HUES64 (cell line): ENCODE results near the gene SEMA6A. TPM values are rescaled to one million over a fixed set of nuclear protein-coding genes. Genes with fewer than 3 reads are reported as not detected.
A peak's percentile ranks its signal among the peaks of the same experiment; 100 is the strongest.

ENCODE experiments used
- H3K27ac ChIP-seq: 2 replicates; pipeline ENCODE4 v1.7.0; 2013; ENCODE audit warnings: low read depth, low read length, inconsistent platforms
- H3K27me3 ChIP-seq: 2 replicates; pipeline ENCODE4 v1.6.1; 2013; ENCODE audit warnings: mild to moderate bottlenecking, low read length; ENCODE audit not compliant: insufficient read depth
- H3K36me3 ChIP-seq: 2 replicates; pipeline ENCODE4 v1.6.1; 2013; ENCODE audit warnings: mild to moderate bottlenecking, low read length; ENCODE audit not compliant: insufficient read depth
- H3K4me1 ChIP-seq: 2 replicates; pipeline ENCODE4 v1.6.1; 2013; ENCODE audit warnings: mild to moderate bottlenecking, low read length, moderate library complexity; ENCODE audit not compliant: insufficient read depth
- H3K4me3 ChIP-seq: 2 replicates; pipeline ENCODE4 v1.5.1; 2013; ENCODE audit warnings: mild to moderate bottlenecking, low read length, moderate library complexity
- H3K9ac ChIP-seq: 2 replicates; pipeline ENCODE4 v1.6.1; 2013; ENCODE audit warnings: mild to moderate bottlenecking, low read depth, low read length
- H3K9me3 ChIP-seq: 2 replicates; pipeline ENCODE4 v1.6.1; 2013; ENCODE audit warnings: low read depth, low read length; ENCODE audit not compliant: insufficient read depth
- WGBS: fragments of 150-250, 120-280 bp; methylation state at CpG from one replicate; pipeline ENCODE4 v1.1.7; 2013; ENCODE audit warnings: missing lambda C conversion rate; 5-methylcytosine and 5-hydroxymethylcytosine counted together
- polyA plus RNA-seq, 2 experiments: library from polyadenylated mRNA; stranded (reverse); fragments of 50-300 nt; gene quantifications; one replicate each; pipeline ENCODE4 v1.2.3, GENCODE V29; 2013

The SEMA6A gene, protein sequence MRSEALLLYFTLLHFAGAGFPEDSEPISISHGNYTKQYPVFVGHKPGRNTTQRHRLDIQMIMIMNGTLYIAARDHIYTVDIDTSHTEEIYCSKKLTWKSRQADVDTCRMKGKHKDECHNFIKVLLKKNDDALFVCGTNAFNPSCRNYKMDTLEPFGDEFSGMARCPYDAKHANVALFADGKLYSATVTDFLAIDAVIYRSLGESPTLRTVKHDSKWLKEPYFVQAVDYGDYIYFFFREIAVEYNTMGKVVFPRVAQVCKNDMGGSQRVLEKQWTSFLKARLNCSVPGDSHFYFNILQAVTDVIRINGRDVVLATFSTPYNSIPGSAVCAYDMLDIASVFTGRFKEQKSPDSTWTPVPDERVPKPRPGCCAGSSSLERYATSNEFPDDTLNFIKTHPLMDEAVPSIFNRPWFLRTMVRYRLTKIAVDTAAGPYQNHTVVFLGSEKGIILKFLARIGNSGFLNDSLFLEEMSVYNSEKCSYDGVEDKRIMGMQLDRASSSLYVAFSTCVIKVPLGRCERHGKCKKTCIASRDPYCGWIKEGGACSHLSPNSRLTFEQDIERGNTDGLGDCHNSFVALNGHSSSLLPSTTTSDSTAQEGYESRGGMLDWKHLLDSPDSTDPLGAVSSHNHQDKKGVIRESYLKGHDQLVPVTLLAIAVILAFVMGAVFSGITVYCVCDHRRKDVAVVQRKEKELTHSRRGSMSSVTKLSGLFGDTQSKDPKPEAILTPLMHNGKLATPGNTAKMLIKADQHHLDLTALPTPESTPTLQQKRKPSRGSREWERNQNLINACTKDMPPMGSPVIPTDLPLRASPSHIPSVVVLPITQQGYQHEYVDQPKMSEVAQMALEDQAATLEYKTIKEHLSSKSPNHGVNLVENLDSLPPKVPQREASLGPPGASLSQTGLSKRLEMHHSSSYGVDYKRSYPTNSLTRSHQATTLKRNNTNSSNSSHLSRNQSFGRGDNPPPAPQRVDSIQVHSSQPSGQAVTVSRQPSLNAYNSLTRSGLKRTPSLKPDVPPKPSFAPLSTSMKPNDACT
- polyA plus RNA-seq (2013, experiment 1 of 2) = 146 TPM
- polyA plus RNA-seq (2013, experiment 2 of 2) = 175 TPM

DNA sequence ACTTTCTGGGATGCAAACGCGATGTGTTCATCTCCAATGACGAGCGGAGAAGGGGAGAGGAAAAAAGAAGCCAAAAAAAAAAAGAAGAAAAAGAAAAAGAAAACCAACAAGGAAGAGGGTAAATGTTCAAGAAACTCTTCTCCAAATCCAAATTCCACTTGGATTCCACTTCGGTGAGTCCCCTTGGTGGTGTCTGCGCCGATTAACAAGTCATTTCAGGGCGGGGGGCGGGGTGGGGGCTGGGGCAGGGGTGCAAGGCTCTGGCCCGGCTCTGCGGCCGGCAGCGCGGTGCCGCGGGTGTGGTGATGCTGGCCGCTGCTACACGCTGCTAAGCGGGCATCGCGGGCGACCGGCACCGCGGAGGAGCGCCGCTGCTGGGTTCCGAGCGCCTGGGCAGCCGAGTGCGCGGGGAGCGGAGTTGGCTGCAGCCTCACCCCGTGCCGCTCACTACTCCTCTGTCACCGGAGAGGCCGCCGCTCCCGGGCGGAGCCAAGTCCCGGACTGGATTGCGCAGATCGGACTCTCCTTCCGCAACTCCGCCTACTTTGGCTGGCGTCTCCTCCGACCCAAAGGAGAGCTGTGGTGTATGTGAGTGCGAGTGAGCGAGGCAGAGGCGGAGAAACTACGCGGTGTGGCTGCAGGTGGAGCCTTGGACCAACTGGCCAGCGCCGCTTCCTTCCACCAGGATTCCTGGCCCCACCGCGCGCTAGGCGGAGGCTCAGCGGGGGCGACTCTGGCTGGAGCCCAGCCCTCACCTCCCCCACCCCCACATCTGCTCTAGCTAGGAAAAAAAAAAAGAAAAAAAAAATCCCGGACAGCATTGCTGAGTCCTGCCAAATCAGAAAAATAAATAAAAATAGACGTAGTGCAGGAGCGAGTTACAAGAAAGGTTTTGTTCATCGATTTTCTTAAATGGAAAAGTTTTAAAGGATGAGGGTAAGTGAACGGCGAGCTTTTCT is at the start of gene SEMA6A:
Gene SEMA6A, minus strand, starts transcription at position 457 of the 959 bp plus-strand sequence. CDS start 69,879 bp downstream, outside the sequence.
- WGBS = under 1% methylated on average over 66 of the region's 66 CpGs
- peak within 1 kb of the TSS; percentile 95 for H3K4me3 ChIP-seq
- peaks cover 40% of the 10 kb centered on the region for H3K4me1 ChIP-seq
- H3K27me3 ChIP-seq = no peaks in the 10 kb centered on the region
- H3K9ac ChIP-seq = peak within 1 kb of the TSS; percentile 91
- H3K27ac ChIP-seq = peak within 1 kb of the TSS; percentile 90
- H3K9me3 ChIP-seq = no peaks in the 10 kb centered on the region
- H3K36me3 ChIP-seq = peaks cover 21% of the 10 kb centered on the region

DNA sequence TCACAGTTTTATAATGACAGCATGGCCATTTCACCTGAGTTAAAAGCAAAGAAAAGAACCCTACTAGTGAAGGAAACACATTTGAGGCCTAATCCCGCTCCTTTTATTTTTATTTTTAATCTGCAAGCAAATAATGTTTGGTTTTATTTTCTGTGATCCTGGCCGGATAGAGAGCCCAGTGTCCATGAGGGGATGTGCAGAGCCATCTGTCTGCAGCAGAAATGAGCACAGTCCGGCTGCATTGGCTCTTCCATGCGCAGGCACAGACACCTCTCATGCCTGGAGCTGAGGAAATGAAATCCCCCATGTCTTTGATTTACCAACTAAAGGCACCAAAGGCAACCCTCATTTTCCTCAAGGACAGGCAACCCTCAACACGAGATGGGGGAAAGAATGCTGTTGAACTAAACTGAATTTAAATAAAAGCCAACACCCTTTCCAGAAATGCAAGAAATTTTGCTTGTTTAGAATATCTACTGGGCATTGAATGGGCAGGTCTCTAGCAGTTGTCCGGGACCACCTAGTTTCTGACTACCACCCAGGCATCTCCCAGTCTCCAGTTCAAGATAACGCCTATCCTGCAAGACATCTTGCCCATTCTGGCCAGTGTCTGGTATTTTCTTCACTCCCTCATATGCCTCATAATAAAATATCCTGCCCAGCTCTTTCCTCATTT is 47.9 kb upstream of the SEMA6A start:
- 94% methylated on average over 7 of the region's 7 CpGs for WGBS
- H3K9ac ChIP-seq = no peak overlapping the region
- no peaks in the 10 kb centered on the region for H3K27me3 ChIP-seq
- H3K27ac ChIP-seq = no peak overlapping the region
- peaks cover 17% of the 10 kb centered on the region for H3K4me1 ChIP-seq
- no peak overlapping the region for H3K4me3 ChIP-seq
- no peaks in the 10 kb centered on the region for H3K9me3 ChIP-seq
- no peaks in the 10 kb centered on the region for H3K36me3 ChIP-seq

DNA sequence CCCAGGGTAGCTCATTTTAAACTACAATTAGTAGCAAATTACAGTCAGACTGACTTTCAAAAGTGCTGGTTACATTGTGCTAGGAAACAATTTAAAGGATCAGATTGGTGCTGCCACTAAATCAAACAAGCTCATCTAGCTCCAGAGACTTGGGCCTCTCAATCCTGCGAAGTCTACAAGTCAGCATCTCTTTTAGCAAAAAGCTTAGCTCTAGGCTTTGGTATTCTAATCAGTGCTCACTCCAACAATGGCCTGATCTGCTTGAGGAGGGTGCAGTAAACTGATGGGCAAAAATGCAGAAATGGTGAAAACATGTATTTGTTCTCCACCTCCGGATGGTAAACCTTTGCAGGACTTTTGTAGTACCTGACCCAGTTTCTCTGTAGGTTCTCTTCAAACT is 47.0 kb upstream of the SEMA6A start:
- Histone ChIP-seq H3K36me3 (no peaks in the 10 kb centered on the region), H3K9me3 (no peaks in the 10 kb centered on the region), H3K4me3 (no peak overlapping the region), H3K27ac (no peak overlapping the region), H3K4me1 (peaks cover 17% of the 10 kb centered on the region), H3K9ac (no peak overlapping the region), H3K27me3 (no peaks in the 10 kb centered on the region)
- WGBS = 64% methylated on average over 2 of the region's 2 CpGs

DNA sequence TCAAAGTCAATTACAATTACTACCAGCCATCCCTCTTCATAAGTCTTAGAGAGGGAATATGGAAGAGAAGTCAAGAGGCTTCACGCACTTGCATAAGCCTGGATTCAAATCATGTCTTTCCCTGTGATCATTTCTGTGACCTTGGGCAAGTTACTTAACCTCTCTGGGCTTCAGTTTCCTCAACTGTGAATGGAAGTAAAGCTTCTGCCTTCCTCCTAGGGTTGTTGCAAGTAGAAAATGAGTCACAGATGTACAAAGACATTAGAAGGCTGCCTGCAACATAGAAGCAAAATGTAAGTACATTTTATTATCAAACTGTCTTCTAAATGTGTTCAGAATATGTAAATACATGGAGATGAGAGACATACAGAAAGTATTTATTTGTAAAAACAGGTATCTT is 42.3 kb upstream of the SEMA6A start:
- H3K27ac ChIP-seq = no peak overlapping the region
- H3K9me3 ChIP-seq = no peaks in the 10 kb centered on the region
- H3K9ac ChIP-seq = no peak overlapping the region
- no peaks in the 10 kb centered on the region for H3K27me3 ChIP-seq
- H3K4me1 ChIP-seq = peaks cover 12% of the 10 kb centered on the region
- 100% methylated on average over 1 of the region's 1 CpG for WGBS
- H3K4me3 ChIP-seq = no peak overlapping the region
- no peaks in the 10 kb centered on the region for H3K36me3 ChIP-seq

DNA sequence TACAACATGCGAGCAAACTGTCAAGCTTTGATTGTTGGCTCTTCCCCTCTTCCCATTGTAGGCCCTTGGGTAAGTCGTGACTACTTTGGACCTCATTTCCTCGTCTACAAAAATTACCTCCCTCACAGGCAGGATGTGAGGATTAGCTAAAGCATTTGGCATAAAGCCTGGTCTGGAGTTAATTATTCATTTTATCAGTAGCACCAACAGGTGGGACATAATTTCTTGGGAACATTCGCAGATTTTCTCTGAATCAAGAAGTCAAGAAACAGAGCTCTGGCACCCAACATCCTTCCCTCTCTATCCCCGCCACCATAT is 39.9 kb upstream of the SEMA6A start:
- 92% methylated on average over 4 of the region's 5 CpGs for WGBS
- no peak overlapping the region for H3K4me3 ChIP-seq
- no peak overlapping the region for H3K9ac ChIP-seq
- no peaks in the 10 kb centered on the region for H3K9me3 ChIP-seq
- no peaks in the 10 kb centered on the region for H3K36me3 ChIP-seq
- peaks cover 4% of the 10 kb centered on the region; the same call in 1 of the 2 replicates for H3K4me1 ChIP-seq
- no peak overlapping the region for H3K27ac ChIP-seq
- no peaks in the 10 kb centered on the region for H3K27me3 ChIP-seq

DNA sequence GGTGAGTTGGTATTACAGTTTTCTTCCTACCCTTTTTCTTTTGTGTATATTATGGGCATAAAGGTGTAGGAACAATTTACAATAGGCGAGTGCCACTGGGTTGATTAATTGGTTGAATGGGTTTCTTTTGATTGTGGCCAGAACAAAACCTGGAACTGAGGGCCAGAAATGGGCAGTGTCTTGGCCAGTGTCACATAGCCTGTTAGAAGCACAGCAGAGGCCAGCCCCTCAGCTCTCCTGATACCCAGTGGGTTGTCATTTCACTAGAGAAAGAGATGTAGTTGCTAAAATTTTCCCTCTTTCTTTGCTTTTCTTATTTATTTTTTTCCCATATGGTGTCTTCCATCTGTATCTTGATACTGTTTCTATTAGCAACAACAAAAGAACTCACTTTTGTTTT is 38.8 kb upstream of the SEMA6A start:
- Histone ChIP-seq H3K9me3 (no peaks in the 10 kb centered on the region), H3K27ac (no peak overlapping the region), H3K27me3 (no peaks in the 10 kb centered on the region), H3K4me3 (no peak overlapping the region), H3K4me1 (peaks cover 4% of the 10 kb centered on the region; the same call in 1 of the 2 replicates), H3K36me3 (no peaks in the 10 kb centered on the region), H3K9ac (no peak overlapping the region)
- 96% methylated on average over 1 of the region's 1 CpG for WGBS

DNA sequence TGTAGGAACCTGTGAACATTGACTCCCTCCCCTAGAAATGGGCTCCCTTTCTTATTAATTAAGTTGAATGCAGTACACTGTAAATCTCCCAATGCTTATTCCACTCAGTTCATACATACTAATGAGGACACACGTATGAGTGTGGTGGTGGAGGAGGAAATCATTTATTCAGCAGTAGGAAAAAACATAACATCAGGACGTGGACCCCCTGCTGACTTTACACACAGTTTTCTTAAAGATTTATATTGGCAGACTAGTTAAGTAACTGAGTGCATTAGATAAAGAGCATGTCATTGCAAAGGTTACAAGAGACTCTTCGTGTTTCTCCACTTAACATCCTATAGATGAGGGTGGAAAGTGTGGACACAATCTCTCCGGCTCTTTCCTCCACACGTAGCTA is 37.8 kb upstream of the SEMA6A start:
- Histone ChIP-seq H3K9ac (no peak overlapping the region), H3K9me3 (peaks cover 4% of the 10 kb centered on the region; the same call in 1 of the 2 replicates), H3K36me3 (no peaks in the 10 kb centered on the region), H3K4me1 (peaks cover 4% of the 10 kb centered on the region; the same call in 1 of the 2 replicates), H3K4me3 (no peak overlapping the region), H3K27ac (no peak overlapping the region), H3K27me3 (no peaks in the 10 kb centered on the region)
- 96% methylated on average over 4 of the region's 5 CpGs for WGBS

DNA sequence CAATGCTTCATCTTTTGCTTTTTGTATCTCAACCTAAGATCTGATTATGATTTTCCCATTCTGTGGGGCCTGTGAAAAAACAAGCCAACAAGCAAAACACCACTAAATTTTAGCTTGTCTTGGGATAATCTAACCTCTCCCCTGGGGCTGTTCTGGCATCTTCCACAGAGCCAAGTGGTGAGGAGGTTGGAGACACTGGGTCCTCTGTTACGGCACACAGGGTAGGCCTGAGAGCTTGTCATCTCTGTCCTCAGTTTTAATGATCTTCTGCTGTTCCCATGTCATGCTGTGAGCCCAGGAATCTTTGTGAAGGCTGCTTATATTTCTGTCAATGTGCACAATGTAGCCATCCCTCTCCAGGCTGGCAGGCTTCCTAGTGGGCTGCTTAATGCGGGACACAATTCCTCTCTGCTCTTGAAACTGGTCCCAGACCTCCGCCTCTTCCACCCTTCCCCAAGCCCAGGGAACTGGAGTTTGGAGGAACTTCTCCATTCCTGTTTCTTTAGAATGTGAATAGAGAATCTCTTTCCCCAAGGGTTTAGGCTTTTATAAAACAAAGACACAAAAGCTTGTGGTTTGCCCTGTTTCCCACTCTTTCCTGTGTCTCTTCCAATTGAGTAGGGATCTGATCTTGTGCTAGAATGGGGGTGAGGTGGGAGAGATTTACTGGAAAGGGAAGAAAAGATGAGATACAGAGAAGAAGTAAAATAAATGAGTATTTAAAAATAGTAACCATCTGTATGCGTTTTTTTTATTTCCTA is 30.9 kb upstream of the SEMA6A start:
- Histone ChIP-seq H3K9me3 (peaks cover 4% of the 10 kb centered on the region; the same call in 1 of the 2 replicates), H3K36me3 (no peaks in the 10 kb centered on the region), H3K27ac (no peak overlapping the region), H3K27me3 (no peaks in the 10 kb centered on the region), H3K4me1 (peaks cover 16% of the 10 kb centered on the region), H3K9ac (no peak overlapping the region), H3K4me3 (no peak overlapping the region)
- 76% methylated on average over 4 of the region's 4 CpGs for WGBS

DNA sequence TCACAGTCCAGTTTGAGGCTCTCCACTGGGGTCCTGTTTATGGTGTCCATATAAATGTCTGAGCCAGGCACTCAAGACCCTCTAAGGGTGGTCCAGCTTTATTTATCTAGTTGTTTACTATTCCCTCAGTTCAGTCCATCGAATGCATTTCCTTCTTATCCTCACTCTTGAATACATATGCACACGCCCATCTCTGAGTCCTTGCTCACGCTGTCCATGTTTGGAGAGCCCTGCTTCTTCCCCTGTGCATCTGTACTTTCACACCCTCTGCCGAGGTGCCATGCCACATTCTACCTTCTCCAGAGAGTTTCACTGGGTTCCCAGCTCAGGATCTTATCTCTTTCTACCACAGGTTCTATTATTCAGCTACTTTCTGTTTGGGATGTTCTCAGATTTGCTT is 30.2 kb upstream of the SEMA6A start:
- Histone ChIP-seq H3K27ac (no peak overlapping the region), H3K36me3 (no peaks in the 10 kb centered on the region), H3K4me1 (peaks cover 16% of the 10 kb centered on the region), H3K4me3 (no peak overlapping the region), H3K9me3 (peaks cover 4% of the 10 kb centered on the region; the same call in 1 of the 2 replicates), H3K9ac (no peak overlapping the region), H3K27me3 (no peaks in the 10 kb centered on the region)
- 94% methylated on average over 4 of the region's 4 CpGs for WGBS
